Measurements from ENCODE around the gene SSBP3. TPM values are rescaled to one million over a fixed set of nuclear protein-coding genes. Genes with fewer than 3 reads are reported as not detected.

The SSBP3 gene
- total RNA-seq, 1 donor from 2014 or later: 51.0 TPM

- no peaks in the 10 kb centered on the region for H3K9me3 ChIP-seq
- intact Hi-C loops (cut with DNase I): no loop called here
- no peak overlapping the region for H3K27ac ChIP-seq
- no peak for TF ChIP-seq CTCF (IDR thresholded peaks at IDR 0.05)
- H3K27me3 ChIP-seq: no peaks in the 10 kb centered on the region
- H3K4me1 ChIP-seq: peaks cover 15 to 62% of the 10 kb centered on the region in 2 donors
- no peak overlapping the region for H3K4me3 ChIP-seq
- DNase-seq (ENCODE audit: low spot score in 2 of 2): no peak
- no peaks in the 10 kb centered on the region for H3K36me3 ChIP-seq
Observed at GRCh38 chr1:54331843-54332463, 74.2 kb downstream of the SSBP3 start.

- Histone ChIP-seq H3K27ac (no peak overlapping the region), H3K27me3 (no peaks in the 10 kb centered on the region), H3K4me1 (peaks cover 15 to 63% of the 10 kb centered on the region in 2 donors), H3K4me3 (no peak overlapping the region), H3K9me3 (no peaks in the 10 kb centered on the region), H3K36me3 (no peaks in the 10 kb centered on the region)
- no peak for TF ChIP-seq CTCF (IDR thresholded peaks at IDR 0.05)
- DNase-seq (ENCODE audit: low spot score in 2 of 2): no peak
- intact Hi-C loops (cut with DNase I): no loop called here
Observed at GRCh38 chr1:54331091-54331772, 75.0 kb downstream of the SSBP3 start.

- DNase-seq (ENCODE audit: low spot score in 2 of 2): no peak
- intact Hi-C loops (cut with DNase I): no loop called here
- H3K4me3 ChIP-seq: no peak overlapping the region
- no peaks in the 10 kb centered on the region for H3K36me3 ChIP-seq
- no peaks in the 10 kb centered on the region for H3K9me3 ChIP-seq
- TF ChIP-seq CTCF (IDR thresholded peaks at IDR 0.05): no peak
- H3K27ac ChIP-seq: no peak overlapping the region
- H3K27me3 ChIP-seq: no peaks in the 10 kb centered on the region
- H3K4me1 ChIP-seq: peaks cover 0 to 53% of the 10 kb centered on the region in 2 donors
Observed at GRCh38 chr1:54329312-54330003, 76.7 kb downstream of the SSBP3 start.

- no peak for DNase-seq (ENCODE audit: low spot score in 2 of 2)
- Histone ChIP-seq H3K27me3 (no peaks in the 10 kb centered on the region), H3K9me3 (no peaks in the 10 kb centered on the region), H3K4me1 (peaks cover 0 to 44% of the 10 kb centered on the region in 2 donors), H3K4me3 (no peak overlapping the region), H3K27ac (peak overlapping the region in 1 of 2 donors; percentile 52), H3K36me3 (no peaks in the 10 kb centered on the region)
- TF ChIP-seq CTCF (IDR thresholded peaks at IDR 0.05): no peak
- intact Hi-C loops (cut with DNase I): no loop called here
Observed at GRCh38 chr1:54328066-54328636, 78.0 kb downstream of the SSBP3 start.

- Histone ChIP-seq H3K9me3 (no peaks in the 10 kb centered on the region), H3K4me3 (no peak overlapping the region), H3K36me3 (no peaks in the 10 kb centered on the region), H3K27ac (peak overlapping the region in 1 of 2 donors; percentile 55), H3K27me3 (no peaks in the 10 kb centered on the region), H3K4me1 (peaks cover 0 to 39% of the 10 kb centered on the region in 2 donors)
- DNase-seq (ENCODE audit: low spot score in 2 of 2): no peak
- intact Hi-C loops (cut with DNase I): loop anchor here (2.0 kb wide), 1 partner anchor 15 kb away; no protein-coding TSS in a partner anchor
- no peak for TF ChIP-seq CTCF (IDR thresholded peaks at IDR 0.05)
Observed at GRCh38 chr1:54327386-54328065, 78.7 kb downstream of the SSBP3 start.
